ENCODE measurements around the gene MUC15.

GRCh38 chr11:26580929-26581328 lies 8.9 kb upstream of the MUC15 start:
- no peak for TF ChIP-seq PAX5 (IDR thresholded peaks at IDR 0.05; ENCODE audit: insufficient read depth, low read length, severe bottlenecking)
- TF ChIP-seq SPI1 (IDR thresholded peaks at IDR 0.05; ENCODE audit: low read depth, low read length), result no peak
- TF ChIP-seq TAF1 (IDR thresholded peaks at IDR 0.05; ENCODE audit: low read depth, low read length), result no peak
- no peak for TF ChIP-seq POLR2A (IDR thresholded peaks at IDR 0.05; ENCODE audit: low read depth, low read length)
- no peak for TF ChIP-seq POLR2AphosphoS5 (IDR thresholded peaks at IDR 0.05; ENCODE audit: low read depth, low read length)
